DMS53 (cell line): ENCODE measurements around the gene ARNT2.

Experiments used
- DNase-seq: peaks from one replicate; lab custom pipeline; 2025; lab: John Stamatoyannopoulos, UW

The ARNT2 gene

DNA sequence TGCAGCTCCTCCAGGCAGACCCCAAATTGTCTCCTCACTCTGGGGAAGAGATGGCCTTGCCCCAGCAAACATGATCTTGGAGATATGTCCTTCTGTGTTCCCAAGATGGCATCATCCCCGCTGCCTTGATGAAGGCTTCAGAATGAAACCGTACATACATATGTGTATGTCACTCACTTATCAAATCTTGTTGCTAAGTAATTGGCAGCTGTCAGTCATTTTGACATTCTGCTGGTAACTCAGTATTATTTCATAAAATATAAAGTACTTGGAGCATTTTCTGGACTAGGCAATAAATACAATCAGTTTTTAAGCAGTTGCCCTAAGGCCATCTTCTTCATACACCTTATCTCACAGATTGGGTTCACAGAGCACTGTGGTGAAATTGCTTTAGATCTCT, 62.4 kb downstream of the ARNT2 start:
- DNase-seq, result no peak

- DNase-seq, result no peak
Measured at GRCh38 chr15:80467311-80467714, 63.1 kb downstream of the ARNT2 start.

- DNase-seq, result no peak
Measured at GRCh38 chr15:80468796-80469195, 64.6 kb downstream of the ARNT2 start.

DNA sequence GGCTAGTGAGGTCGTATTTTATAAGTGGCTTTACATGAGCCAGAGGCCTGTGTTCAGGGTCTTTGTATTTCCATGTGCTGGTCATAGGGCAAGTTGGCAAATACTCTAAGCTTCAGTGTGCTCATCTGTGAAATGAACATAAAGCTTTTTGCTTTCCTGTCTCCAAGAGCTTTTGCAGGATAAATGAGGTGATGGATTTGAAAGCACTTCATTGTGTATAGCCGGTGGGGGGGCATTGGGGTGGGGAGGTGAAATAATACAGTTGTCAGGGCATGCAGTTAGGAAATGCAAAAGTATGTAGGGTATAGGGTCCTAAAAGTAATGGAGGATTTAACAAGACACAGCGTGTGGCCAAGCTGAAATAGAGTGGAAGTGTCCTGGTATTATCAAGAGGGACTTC, 67.7 kb downstream of the ARNT2 start:
- no peak for DNase-seq

DNA sequence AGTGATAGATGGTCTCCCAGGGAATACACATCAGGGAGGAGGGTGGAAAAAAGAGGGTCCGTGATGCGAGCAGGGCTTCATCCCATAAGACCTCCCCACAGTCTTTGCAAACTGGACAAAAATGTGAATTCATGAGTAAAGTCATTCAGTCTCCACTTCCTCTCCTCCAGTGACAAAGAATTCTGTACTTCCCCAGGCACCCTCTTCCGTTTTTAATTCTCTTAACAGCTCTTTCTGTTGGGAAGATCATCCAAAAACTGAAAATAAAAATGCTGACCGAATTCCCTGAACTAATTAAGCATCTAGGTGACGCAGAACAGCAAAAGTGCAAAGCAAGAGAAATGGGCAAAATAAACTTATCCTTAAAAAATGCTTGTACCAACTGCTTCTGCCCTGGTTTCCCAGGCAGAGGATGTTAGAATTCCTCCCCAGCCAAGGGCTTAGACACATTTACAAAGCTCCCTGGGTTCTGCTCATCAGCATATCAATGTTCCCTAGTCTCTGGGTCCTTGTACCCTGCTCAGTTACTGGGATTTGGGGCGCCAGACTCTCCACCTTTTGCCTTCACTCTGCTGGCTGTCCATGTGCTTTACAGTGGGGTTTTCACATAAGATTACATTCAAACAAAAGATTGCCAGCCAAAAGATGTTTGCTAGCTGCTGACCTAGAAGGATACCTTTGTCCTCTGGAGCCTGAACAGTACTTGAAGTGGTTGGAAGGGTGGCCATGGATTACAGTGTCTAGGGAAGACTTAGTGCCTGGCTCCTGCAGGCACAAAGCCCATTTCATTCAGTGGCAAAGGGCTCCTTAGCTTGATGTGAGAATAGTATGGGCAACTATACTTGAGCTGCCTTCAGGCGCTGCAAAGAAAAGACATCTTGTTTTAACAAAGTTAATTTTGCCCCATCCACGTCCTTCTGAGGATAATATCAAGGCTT, 69.4 kb downstream of the ARNT2 start:
- no peak for DNase-seq

GRCh38 chr15:80474224-80475215, 70.3 kb downstream of the ARNT2 start:
- peak; percentile 21 for DNase-seq

- DNase-seq, result peak; percentile 6
Measured at GRCh38 chr15:80475572-80475971, 71.4 kb downstream of the ARNT2 start.

GRCh38 chr15:80476036-80476435, 71.9 kb downstream of the ARNT2 start:
- DNase-seq, result no peak

DNA sequence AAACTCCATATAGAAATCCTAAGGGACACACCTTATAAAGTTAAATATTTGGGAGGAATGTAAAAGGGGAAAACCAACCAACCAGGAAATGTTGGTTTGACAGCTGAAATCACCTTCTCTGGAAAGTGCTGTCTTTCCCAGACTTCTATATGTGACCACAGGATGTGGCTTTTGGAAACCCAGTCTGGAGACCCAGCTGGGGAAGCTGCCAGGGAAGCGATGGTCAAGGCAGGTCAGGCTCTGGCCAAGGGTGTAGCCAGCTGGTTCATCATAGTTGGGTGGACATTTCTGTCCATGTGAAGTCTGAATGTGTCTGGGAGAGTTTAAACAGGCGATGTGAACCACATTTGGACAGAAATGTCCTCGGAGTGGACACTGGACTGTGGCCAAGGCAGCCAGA, 73.9 kb downstream of the ARNT2 start:
- no peak for DNase-seq

DNA sequence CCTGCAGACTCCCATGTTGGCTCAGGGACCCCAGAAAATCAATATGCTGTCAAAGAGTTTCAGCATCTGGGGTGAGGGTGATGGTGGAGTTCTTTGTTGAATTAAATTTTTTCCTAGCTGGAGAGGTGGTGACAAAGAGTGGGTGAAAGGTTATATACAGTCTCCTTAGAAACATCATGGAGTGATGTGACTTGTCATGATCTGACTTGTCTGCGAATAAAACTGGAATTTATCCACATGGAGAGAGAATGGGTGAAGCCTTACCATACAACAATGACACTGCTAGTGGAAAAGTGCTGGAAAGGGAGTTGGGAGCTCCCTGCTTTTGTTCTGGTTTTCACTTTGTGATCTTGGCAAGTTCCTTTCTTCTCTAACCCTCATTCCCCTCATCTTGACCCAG, 75.0 kb downstream of the ARNT2 start:
- no peak for DNase-seq

- no peak for DNase-seq
Measured at GRCh38 chr15:80480171-80480811, 76.1 kb downstream of the ARNT2 start.

- no peak for DNase-seq
Measured at GRCh38 chr15:80480909-80481308, 76.7 kb downstream of the ARNT2 start.

DNA sequence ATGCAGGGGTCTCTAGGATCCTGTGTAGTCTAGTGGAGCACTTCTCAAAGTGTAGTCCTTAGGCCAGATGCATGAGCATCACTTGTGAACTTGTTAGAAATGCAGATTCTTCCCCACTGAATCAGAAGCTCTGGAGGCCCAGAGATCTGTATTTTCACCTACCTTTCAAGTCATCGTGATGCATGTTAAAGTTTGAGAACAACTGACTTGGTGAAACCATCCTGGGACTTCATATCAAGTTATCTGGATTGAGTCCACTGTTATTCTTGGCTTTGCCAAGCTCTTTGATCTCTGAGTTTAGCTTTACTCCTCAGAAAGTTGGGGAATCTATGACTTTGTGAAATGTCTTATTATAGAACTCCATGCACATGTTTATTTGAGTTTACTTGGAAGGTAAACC, 78.5 kb downstream of the ARNT2 start:
- no peak for DNase-seq

GRCh38 chr15:80483725-80484161, 79.6 kb downstream of the ARNT2 start:
- no peak for DNase-seq

DNA sequence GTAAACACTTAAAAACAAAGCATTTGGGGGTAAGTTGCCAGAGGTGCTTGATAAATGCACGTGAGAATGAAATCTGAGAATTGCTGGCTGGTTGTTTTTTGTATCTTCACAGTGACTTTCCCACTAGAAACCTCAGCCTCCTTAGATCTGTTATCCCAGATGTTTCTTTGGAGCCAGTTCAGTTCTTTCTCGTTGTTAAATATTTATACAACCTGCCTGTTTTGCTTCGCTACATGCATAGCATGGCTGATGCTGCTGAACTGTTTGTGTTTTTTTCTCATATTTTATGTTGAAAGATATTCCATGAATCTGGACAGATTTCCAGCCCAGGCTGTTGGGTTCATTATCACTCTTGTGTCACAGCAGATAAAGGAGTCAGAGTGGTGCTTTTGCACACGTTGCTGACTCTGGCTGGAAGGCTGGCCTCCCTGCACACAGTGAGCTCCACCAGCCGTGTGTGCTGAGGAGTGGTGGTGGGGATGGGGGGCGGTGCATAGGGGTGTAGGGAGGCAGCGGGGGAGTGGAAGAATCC, 80.2 kb downstream of the ARNT2 start:
- peak; percentile 38 for DNase-seq

- peak; percentile 67 for DNase-seq
Measured at GRCh38 chr15:80485370-80486164, 81.4 kb downstream of the ARNT2 start.

GRCh38 chr15:80487839-80488390, 83.7 kb downstream of the ARNT2 start:
- no peak for DNase-seq

- no peak for DNase-seq
Measured at GRCh38 chr15:80489030-80489594, 84.9 kb downstream of the ARNT2 start.

DNA sequence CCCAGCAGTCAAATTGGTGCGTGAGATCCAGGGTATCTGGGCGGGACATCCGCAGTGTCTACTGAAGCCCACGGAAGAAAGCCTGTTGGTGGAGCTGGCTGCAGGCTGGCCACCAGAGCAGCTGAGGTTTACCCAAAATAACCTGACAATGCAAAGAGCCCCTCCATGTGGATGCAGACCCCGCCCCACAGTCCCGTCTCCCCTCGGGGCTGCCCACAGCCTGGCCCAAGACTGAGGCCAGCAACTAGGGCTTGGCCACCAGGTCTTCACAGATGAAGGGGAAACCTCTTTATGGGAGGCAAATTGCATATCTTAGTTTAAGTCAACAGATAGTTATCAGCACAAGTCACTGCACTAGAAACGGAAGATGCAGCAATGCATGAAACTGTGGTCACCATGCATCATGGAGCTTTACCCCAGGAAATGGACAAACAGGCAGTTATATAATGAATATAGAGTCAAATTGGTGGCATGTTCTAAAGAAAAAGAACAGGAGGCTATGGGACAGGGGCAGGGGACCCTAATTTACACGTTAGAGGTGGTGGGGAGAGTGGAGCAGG, 86.3 kb downstream of the ARNT2 start:
- no peak for DNase-seq
